ENCODE data around the gene MIEN1.
A peak's percentile ranks its signal among the peaks of the same experiment; 100 is the strongest.
"Not testable (repeated sequence)": the region's sequence is repeated elsewhere in the genome, so short reads cannot be mapped to it uniquely, and the experiment has no call there.

Gene MIEN1

DNA sequence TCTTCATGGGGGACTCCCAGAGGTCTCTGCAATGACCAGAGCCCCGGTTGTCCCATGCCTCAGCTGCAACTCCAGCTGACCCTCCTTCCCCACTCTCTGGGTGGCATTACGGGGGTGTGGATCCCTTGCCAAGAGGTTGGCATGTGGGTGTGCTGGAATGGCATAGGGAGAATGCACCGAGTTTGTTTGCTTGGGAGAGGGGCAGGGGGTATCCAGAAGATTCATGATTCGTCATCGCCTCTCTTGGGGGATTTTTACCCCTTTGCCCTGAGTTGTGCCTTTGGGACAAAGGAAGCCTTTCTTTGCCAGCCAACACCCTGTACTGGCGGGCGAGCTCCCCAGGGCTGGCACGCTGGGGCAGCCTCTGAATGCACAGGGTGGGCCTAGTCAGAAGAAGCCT, 23.9 kb downstream of the MIEN1 start:
- Histone ChIP-seq H3K9ac (ENCODE audit: low read length) (no peak overlapping the region), H3K9me3 (ENCODE audit: control insufficient read depth, low read depth, low read length) (no peaks in the 10 kb centered on the region), H3K27me3 (ENCODE audit: control insufficient read depth, insufficient read depth, low read length) (no peaks in the 10 kb centered on the region), H3K36me3 (ENCODE audit: control insufficient read depth, low read depth, low read length) (peaks cover 47% of the 10 kb centered on the region), H3K4me3 (ENCODE audit: low read length) (no peak overlapping the region), H3K27ac (ENCODE audit: low read length) (no peak overlapping the region), H3K4me1 (ENCODE audit: control insufficient read depth, low read depth, low read length) (peaks cover 40% of the 10 kb centered on the region)

- Histone ChIP-seq H3K27ac (ENCODE audit: low read length) (peak overlapping the region; percentile 30), H3K4me3 (ENCODE audit: low read length) (no peak overlapping the region), H3K4me1 (ENCODE audit: control insufficient read depth, low read depth, low read length) (peaks cover 43% of the 10 kb centered on the region)
Measured at GRCh38 chr17:39705786-39706348, 24.5 kb downstream of the MIEN1 start.

DNA sequence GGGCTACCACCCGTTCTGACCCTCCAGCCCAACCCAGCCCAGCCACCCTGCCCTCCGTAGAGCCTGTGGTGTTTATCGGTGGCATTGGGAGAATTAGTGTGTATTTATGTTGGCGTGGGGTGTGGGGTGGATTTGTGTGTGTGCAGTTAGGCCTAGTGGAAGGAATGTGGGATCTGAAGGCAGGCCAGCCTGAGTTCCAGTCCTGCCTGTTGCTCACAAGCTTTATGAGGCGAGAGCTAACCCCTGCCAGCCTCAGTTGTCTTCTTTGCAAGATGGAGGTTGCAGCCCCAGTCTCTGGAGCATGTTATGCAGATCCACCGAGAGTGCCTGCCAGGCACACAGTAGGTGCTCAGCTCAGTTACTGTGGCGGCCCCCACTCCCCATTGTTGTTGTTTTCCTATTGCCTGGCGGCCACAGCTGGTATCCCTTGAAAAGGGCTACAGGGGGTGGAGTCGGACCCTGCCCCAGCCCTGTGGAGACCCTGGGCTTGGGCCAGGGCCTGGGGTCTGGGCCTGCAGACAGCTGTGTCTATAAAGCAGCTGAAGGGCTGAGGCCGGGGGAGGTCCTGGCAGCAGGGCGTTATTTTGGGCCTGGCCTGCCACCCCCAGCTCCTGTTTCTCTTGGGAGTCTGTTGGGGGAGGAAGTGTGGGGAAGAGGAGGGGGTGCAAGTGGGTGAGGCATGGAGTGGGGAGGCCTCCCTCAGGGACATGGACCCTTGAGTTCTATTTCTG, 25.3 kb downstream of the MIEN1 start:
- H3K27me3 ChIP-seq (ENCODE audit: control insufficient read depth, insufficient read depth, low read length): no peaks in the 10 kb centered on the region
- no peak overlapping the region for H3K9ac ChIP-seq (ENCODE audit: low read length)

More at GRCh38 chr17:39705786-39706348, 24.5 kb downstream of the MIEN1 start:
- peaks cover 42% of the 10 kb centered on the region for H3K36me3 ChIP-seq (ENCODE audit: control insufficient read depth, low read depth, low read length)
- no peak overlapping the region for H3K9ac ChIP-seq (ENCODE audit: low read length)
- no peaks in the 10 kb centered on the region for H3K27me3 ChIP-seq (ENCODE audit: control insufficient read depth, insufficient read depth, low read length)
- no peaks in the 10 kb centered on the region for H3K9me3 ChIP-seq (ENCODE audit: control insufficient read depth, low read depth, low read length)

GRCh38 chr17:39703913-39704312, 26.4 kb downstream of the MIEN1 start:
- H3K27me3 ChIP-seq (ENCODE audit: control insufficient read depth, insufficient read depth, low read length): no peaks in the 10 kb centered on the region
- no peak overlapping the region for H3K4me3 ChIP-seq (ENCODE audit: low read length)
- no peaks in the 10 kb centered on the region for H3K9me3 ChIP-seq (ENCODE audit: control insufficient read depth, low read depth, low read length)
- H3K4me1 ChIP-seq (ENCODE audit: control insufficient read depth, low read depth, low read length): peaks cover 48% of the 10 kb centered on the region
- H3K36me3 ChIP-seq (ENCODE audit: control insufficient read depth, low read depth, low read length): peaks cover 23% of the 10 kb centered on the region
- H3K27ac ChIP-seq (ENCODE audit: low read length): no peak overlapping the region
- H3K9ac ChIP-seq (ENCODE audit: low read length): no peak overlapping the region

More for the DNA sequence above, 25.3 kb downstream of the MIEN1 start:
- peak overlapping the region; percentile 31 for H3K4me3 ChIP-seq (ENCODE audit: low read length)
- H3K4me1 ChIP-seq (ENCODE audit: control insufficient read depth, low read depth, low read length): peaks cover 43% of the 10 kb centered on the region
- H3K27ac ChIP-seq (ENCODE audit: low read length): peak overlapping the region; percentile 30
- peaks cover 34% of the 10 kb centered on the region for H3K36me3 ChIP-seq (ENCODE audit: control insufficient read depth, low read depth, low read length)
- H3K9me3 ChIP-seq (ENCODE audit: control insufficient read depth, low read depth, low read length): no peaks in the 10 kb centered on the region

DNA sequence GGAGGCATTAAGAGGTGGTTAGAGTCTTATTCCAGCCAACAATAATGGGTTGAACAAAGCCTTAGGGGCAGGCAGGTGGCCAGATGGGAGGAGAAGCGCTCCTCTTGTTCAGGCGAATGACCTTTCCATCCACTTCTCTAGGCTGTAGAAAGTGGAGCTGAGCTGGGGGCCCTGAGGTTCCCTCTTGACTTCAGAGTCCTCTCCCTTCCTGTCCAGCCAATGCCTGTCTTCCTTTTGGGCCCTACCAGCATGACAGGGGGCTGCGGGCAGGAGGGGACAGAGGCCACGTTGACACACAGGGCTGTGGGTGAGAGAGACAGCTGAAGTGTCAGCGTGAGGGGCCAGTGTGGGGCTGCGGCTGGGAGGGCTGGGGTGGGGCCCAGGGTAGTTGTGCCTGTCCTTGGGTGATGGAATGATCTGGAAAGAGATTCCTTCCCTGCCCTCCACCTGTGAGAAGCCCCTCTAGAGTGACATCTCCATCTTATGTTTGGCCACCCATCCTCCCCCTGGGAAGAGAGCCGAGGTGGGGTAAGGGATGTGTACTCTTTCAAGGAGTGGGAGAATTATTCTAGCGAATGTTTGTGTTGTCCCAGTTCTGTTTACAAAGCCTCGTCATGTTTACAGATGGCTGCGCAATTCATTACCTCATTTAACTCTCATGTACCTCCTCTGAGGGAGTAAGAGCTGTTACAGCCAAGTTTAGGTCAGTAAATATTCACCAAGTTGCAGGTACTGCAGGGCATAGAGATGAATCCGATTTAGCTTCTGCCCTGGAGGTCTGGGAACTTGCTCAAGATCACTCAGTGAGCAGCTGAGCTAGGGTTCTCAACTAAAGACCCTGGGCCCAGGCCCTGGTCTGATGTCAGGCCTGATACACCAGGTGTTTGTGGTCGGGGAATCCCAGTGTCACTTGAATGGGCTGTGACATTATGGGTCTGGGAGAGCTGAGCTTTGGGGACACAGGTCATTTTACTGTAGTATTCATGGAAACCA, 27.1 kb downstream of the MIEN1 start:
- H3K36me3 ChIP-seq (ENCODE audit: control insufficient read depth, low read depth, low read length): peaks cover 16% of the 10 kb centered on the region
- H3K4me3 ChIP-seq (ENCODE audit: low read length): peak overlapping the region; percentile 8
- no peak overlapping the region for H3K9ac ChIP-seq (ENCODE audit: low read length)
- H3K9me3 ChIP-seq (ENCODE audit: control insufficient read depth, low read depth, low read length): no peaks in the 10 kb centered on the region
- no peak overlapping the region for H3K27ac ChIP-seq (ENCODE audit: low read length)
- H3K27me3 ChIP-seq (ENCODE audit: control insufficient read depth, insufficient read depth, low read length): no peaks in the 10 kb centered on the region
- peaks cover 48% of the 10 kb centered on the region for H3K4me1 ChIP-seq (ENCODE audit: control insufficient read depth, low read depth, low read length)

DNA sequence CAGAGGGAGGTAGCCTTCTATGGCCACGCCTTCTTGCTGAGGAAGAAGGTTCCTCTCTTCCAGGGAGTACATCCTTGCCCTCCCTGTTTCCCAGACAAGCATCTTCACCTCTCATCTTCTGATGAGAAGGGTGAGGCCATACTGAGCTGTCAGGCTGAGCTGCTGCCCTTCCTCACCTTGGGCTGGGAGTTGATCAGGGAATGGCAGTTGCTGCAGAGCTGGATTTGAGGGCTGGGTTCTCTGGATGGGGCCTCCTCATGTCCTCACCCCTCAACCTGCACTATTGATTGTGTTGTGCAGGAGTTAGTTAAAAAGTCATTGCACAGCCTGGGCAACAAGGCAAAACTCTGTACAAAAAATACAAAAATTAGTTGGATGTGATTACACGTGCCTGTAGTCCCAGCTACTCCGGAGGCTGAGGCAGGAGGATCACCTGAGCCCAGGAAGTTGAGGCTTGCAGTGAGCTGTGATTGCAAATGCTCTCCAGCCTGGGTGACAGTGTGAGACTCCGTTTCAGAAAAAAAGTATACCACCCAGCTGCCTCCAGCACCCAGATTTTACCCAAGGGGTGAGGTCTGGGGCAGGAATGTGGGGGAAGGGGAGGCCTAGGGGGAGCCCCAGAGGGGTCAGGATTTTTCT, 28.4 kb downstream of the MIEN1 start:
- peak overlapping the region; percentile 91 for H3K4me3 ChIP-seq (ENCODE audit: low read length)
- peaks cover 4% of the 10 kb centered on the region for H3K36me3 ChIP-seq (ENCODE audit: control insufficient read depth, low read depth, low read length)
- H3K27ac ChIP-seq (ENCODE audit: low read length): no peak overlapping the region
- H3K27me3 ChIP-seq (ENCODE audit: control insufficient read depth, insufficient read depth, low read length): no peaks in the 10 kb centered on the region
- no peaks in the 10 kb centered on the region for H3K9me3 ChIP-seq (ENCODE audit: control insufficient read depth, low read depth, low read length)
- peak overlapping the region; percentile 76 for H3K9ac ChIP-seq (ENCODE audit: low read length)
- H3K4me1 ChIP-seq (ENCODE audit: control insufficient read depth, low read depth, low read length): peaks cover 48% of the 10 kb centered on the region

DNA sequence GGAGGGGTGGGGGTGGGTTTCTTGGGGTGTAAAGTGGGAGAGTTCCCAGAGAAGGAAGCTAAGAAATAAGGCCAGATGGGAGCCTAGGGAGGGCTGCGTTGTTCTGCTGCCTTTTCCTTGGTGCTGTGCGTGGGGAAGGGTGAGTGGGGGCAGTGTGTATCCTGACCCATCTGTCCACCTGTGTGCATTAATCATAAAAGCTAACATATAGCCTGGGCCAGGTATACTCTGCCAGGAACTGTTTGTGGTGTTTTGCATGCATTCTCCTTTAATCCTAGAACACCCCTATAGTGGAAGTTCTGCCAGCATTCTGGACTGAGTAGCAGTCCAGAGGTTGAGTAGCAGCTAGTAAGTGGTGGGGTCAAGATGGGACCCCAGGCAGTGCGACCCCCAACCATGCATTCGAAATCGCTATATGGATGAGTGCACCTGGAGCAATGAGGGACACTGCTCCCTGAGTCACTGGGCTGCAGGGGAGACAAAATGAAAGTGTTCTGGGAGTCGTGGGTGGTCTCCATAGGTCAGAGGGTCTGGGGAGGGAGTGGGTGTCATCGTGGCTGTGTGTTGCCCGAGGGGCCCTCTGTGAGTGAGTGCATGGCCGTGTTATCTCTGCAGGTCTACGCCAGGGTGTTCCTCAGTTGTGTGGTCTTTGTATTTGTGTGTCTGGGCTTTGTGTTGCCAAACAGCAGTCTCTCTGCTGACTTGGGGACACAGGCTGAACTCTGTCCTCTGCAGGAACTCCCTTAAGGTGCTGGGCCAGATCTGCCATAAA, 29.1 kb downstream of the MIEN1 start:
- peaks cover 54% of the 10 kb centered on the region for H3K4me1 ChIP-seq (ENCODE audit: control insufficient read depth, low read depth, low read length)
- no peaks in the 10 kb centered on the region for H3K9me3 ChIP-seq (ENCODE audit: control insufficient read depth, low read depth, low read length)
- H3K4me3 ChIP-seq (ENCODE audit: low read length): peak overlapping the region; percentile 91
- H3K9ac ChIP-seq (ENCODE audit: low read length): peak overlapping the region; percentile 76
- peak overlapping the region; percentile 22 for H3K27ac ChIP-seq (ENCODE audit: low read length)
- H3K36me3 ChIP-seq (ENCODE audit: control insufficient read depth, low read depth, low read length): no peaks in the 10 kb centered on the region
- no peaks in the 10 kb centered on the region for H3K27me3 ChIP-seq (ENCODE audit: control insufficient read depth, insufficient read depth, low read length)

DNA sequence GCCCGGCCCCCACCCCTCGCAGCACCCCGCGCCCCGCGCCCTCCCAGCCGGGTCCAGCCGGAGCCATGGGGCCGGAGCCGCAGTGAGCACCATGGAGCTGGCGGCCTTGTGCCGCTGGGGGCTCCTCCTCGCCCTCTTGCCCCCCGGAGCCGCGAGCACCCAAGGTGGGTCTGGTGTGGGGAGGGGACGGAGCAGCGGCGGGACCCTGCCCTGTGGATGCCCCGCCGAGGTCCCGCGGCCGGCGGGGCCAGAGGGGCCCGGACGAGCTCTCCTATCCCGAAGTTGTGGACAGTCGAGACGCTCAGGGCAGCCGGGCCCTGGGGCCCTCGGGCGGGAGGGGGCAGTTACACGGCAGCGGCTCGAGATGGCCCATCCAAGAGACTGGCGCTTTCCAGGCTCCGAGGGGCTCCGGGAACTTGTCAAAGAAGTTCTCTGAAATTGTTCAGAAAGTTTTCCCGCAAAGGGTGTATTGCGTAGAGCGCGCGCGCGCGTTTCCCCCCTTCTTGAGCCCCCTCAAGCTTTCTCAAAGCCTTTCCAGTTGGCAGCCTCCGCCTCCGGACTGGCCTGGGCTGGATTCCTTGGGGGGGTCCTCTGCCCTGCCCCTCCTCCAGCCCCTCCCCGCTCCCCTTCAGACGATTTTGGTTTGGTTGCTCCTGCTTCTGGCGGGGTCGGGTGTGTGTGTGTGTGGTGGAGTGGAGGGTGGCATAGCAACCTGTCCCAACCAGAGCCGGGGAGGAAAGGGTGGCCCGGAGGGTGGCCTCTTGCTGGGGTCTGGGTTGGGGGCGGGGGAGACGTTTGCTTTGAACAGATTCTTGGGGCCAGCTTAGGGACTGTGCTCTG, 30.0 kb downstream of the MIEN1 start:
- peak overlapping the region; percentile 76 for H3K9ac ChIP-seq (ENCODE audit: low read length)
- H3K4me1 ChIP-seq (ENCODE audit: control insufficient read depth, low read depth, low read length): peaks cover 54% of the 10 kb centered on the region
- no peaks in the 10 kb centered on the region for H3K9me3 ChIP-seq (ENCODE audit: control insufficient read depth, low read depth, low read length)
- H3K27ac ChIP-seq (ENCODE audit: low read length): peak overlapping the region; percentile 56
- H3K27me3 ChIP-seq (ENCODE audit: control insufficient read depth, insufficient read depth, low read length): no peaks in the 10 kb centered on the region
- no peaks in the 10 kb centered on the region for H3K36me3 ChIP-seq (ENCODE audit: control insufficient read depth, low read depth, low read length)
- H3K4me3 ChIP-seq (ENCODE audit: low read length): peak overlapping the region; percentile 91

- Histone ChIP-seq H3K36me3 (ENCODE audit: control insufficient read depth, low read depth, low read length) (no peaks in the 10 kb centered on the region), H3K27ac (ENCODE audit: low read length) (peak within 1 kb of the TSS; percentile 56), H3K9ac (ENCODE audit: low read length) (peak within 1 kb of the TSS; percentile 76), H3K4me3 (ENCODE audit: low read length) (peak within 1 kb of the TSS; percentile 91), H3K9me3 (ENCODE audit: control insufficient read depth, low read depth, low read length) (no peaks in the 10 kb centered on the region), H3K4me1 (ENCODE audit: control insufficient read depth, low read depth, low read length) (peaks cover 54% of the 10 kb centered on the region), H3K27me3 (ENCODE audit: control insufficient read depth, insufficient read depth, low read length) (no peaks in the 10 kb centered on the region)
Measured at GRCh38 chr17:39699818-39700147, 30.5 kb downstream of the MIEN1 start, which contains the start of gene ERBB2. TSS of gene ERBB2 (plus strand) at chr17:39700064. CDS start at chr17:39700239, 175 bp downstream.

- not testable (repeated sequence) for H3K27ac ChIP-seq (ENCODE audit: low read length); H3K27me3 ChIP-seq (ENCODE audit: control insufficient read depth, insufficient read depth, low read length)
- H3K4me3 ChIP-seq (ENCODE audit: low read length): peak overlapping the region; percentile 91
Measured at GRCh38 chr17:39699157-39699817, 31.0 kb downstream of the MIEN1 start.

More at GRCh38 chr17:39699157-39699817, 31.0 kb downstream of the MIEN1 start:
- peak overlapping the region; percentile 76 for H3K9ac ChIP-seq (ENCODE audit: low read length)
- H3K9me3 ChIP-seq (ENCODE audit: control insufficient read depth, low read depth, low read length); H3K36me3 ChIP-seq (ENCODE audit: control insufficient read depth, low read depth, low read length): not testable (repeated sequence)
- H3K4me1 ChIP-seq (ENCODE audit: control insufficient read depth, low read depth, low read length): peaks cover 54% of the 10 kb centered on the region
